IPS-18c (cell line): ENCODE data around the gene PTPRG.

Source experiments
- H3K4me3 ChIP-seq: 2 replicates; pipeline ENCODE4 v1.7.0; 2013; ENCODE audit warnings: low read depth, mild to moderate bottlenecking, low read length, moderate library complexity; ENCODE audit not compliant: insufficient read depth
- H3K9me3 ChIP-seq: one replicate; pipeline ENCODE4 v1.6.1; 2013; ENCODE audit warnings: mild to moderate bottlenecking, low read length, moderate library complexity; ENCODE audit not compliant: control insufficient read depth, insufficient read depth

Gene PTPRG

DNA sequence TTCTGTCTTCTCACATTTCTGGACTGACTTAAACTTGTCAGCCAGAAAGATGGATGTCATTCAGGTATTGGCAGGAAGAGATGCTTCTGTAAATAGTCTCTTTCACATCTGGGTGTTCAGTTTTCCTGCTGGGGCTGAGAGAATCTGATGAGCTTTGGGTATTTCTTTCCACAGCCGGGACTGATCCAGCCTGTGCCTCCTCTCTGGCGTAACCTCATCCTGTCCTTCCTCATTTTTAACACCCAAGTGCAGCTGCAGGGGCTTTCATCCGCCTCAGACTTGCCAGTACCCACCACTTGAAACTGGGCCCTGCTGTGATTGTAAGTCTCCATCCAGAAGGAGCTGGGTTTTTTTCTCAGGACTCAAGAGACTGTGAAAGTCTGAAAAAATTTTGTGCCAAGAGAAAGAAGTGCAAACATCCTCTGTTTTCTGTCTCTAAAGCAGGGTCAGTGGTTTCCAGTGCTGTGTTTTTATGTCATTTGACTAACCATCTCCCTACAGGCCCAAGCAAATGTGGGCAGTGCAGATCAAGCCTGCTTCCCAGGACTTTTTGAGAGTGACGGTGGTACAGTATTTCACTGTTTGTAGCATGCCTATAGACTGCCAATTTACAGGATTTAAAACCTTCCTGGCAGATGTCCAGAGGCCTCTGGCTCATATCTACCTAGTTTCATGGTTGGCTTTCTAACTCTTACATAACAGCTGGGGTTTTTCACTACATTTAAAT, 342.7 kb downstream of the PTPRG start:
- H3K9me3 ChIP-seq = no peaks in the 10 kb centered on the region

DNA sequence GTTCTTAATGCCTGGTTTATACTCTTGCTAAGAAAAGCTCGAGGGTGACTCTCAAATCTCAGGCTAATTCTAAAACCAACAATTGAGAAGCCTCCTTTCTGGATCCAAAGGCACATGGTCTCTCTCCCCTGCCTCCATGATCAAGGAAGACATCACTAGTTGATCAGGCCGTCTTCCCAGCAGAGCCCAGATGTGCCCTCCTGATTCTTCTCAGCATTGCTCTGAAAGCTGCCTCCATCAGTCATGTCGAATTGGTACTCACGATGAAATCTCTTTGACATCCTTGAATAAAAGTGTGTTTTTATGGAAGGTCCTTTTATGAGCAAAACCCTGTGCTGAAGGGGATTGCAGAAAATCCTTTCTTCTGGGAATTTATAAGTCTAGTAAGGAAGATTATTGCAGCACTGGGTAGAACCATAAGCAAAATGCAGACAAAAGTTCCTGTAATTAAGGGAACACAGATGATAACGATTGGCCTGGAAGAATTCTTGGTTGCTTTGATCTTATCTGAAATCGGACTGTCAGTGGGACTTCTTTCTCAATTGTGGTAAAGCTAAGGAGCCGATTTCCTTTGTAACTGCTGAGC, 345.9 kb downstream of the PTPRG start:
- Histone ChIP-seq H3K4me3 (no peak overlapping the region), H3K9me3 (no peaks in the 10 kb centered on the region)

More for the DNA sequence above, 342.7 kb downstream of the PTPRG start:
- no peak overlapping the region for H3K4me3 ChIP-seq

DNA sequence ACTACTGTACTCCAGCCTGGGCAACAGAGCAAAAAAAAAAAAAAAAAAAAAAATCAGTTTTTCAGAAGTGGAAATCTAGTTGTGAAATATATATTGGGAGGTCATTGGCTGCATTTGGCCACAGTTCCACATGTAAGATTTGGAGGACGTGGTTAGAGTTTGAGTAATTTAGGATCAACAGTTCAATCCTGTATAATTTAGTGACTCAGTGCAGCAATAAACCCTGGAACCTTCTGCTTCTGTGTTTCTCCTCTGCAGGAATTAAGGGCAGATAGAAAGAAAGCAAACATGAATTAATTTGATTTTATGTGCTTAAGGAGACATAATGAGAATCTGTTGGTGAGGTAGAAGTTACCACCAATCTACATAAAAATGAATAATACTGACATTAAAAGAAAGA, 347.0 kb downstream of the PTPRG start:
- H3K4me3 ChIP-seq = no peak overlapping the region
- H3K9me3 ChIP-seq = no peaks in the 10 kb centered on the region

- Histone ChIP-seq H3K4me3 (no peak overlapping the region), H3K9me3 (no peaks in the 10 kb centered on the region)
Observed at GRCh38 chr3:61910732-61911131, 349.4 kb downstream of the PTPRG start.

- no peaks in the 10 kb centered on the region for H3K9me3 ChIP-seq
- no peak overlapping the region for H3K4me3 ChIP-seq
Observed at GRCh38 chr3:61912158-61912557, 350.8 kb downstream of the PTPRG start.

DNA sequence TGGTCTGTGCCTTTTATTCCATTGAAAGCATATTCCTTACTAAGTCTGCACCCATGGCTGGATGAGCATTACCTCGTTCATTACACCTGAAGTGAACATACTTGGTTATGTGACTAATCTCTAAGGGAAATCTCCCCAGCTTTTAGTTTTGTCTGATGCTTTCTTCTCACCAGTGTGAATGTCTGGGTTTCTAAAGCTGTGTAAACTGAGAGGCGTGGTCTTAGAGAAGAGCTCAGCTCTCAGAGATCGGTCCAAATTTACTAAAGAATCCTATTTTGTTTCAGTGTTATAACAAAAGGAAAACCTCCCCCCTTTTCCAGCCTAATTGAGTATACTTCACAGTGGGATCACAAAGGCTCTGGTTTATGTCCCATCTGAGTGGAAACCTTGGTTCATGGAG, 352.3 kb downstream of the PTPRG start:
- H3K9me3 ChIP-seq = no peaks in the 10 kb centered on the region
- H3K4me3 ChIP-seq = no peak overlapping the region

GRCh38 chr3:61914276-61914675, 352.9 kb downstream of the PTPRG start:
- Histone ChIP-seq H3K4me3 (no peak overlapping the region), H3K9me3 (no peaks in the 10 kb centered on the region)

GRCh38 chr3:61915296-61915695, 353.9 kb downstream of the PTPRG start:
- H3K4me3 ChIP-seq = no peak overlapping the region
- no peaks in the 10 kb centered on the region for H3K9me3 ChIP-seq

GRCh38 chr3:61919371-61919770, 358.0 kb downstream of the PTPRG start:
- Histone ChIP-seq H3K4me3 (no peak overlapping the region), H3K9me3 (no peaks in the 10 kb centered on the region)

DNA sequence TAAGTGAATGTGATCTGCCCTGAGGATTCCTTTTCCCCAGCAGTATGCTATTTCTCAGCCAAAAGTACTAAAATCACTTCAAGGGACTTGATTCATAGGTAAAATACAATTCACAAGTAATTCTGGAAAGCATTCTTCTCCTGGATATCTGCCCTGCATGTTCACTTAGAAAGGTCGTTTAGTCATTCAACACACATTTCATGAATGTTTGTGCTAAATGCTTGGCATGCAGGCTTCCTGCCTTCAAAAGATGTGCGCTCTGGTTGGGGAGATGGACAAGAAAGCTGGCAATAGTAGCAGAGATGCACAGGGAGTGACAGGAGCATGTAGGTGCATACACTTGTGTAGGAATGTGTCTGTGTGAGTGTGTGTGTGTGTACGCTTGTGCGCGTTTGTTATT, 360.7 kb downstream of the PTPRG start:
- Histone ChIP-seq H3K9me3 (no peaks in the 10 kb centered on the region), H3K4me3 (no peak overlapping the region)

- H3K9me3 ChIP-seq = no peaks in the 10 kb centered on the region
- no peak overlapping the region for H3K4me3 ChIP-seq
Observed at GRCh38 chr3:61924090-61924735, 362.8 kb downstream of the PTPRG start.

- Histone ChIP-seq H3K9me3 (no peaks in the 10 kb centered on the region), H3K4me3 (no peak overlapping the region)
Observed at GRCh38 chr3:61924991-61925390, 363.6 kb downstream of the PTPRG start.

- Histone ChIP-seq H3K9me3 (no peaks in the 10 kb centered on the region), H3K4me3 (no peak overlapping the region)
Observed at GRCh38 chr3:61925721-61926120, 364.4 kb downstream of the PTPRG start.

DNA sequence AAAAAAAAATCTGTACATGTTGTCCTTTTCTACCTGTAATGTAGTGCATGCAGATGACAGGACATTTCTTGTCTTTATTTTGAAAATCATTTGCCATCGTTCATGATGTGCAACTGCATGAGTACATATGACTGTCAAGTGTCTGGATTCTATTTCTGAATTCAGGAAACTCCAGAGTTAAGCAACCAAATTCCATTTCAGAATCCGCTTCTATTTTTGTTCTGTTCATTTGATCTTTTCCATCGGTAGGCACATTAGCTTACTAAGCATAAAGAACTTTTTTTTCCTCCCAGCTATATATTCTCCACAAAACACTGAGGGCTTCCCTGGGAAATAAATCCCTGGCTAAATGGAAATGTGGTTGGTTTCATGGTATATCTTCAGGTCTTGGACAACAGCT, 365.6 kb downstream of the PTPRG start:
- no peaks in the 10 kb centered on the region for H3K9me3 ChIP-seq
- no peak overlapping the region for H3K4me3 ChIP-seq

GRCh38 chr3:61927332-61927731, 366.0 kb downstream of the PTPRG start:
- Histone ChIP-seq H3K4me3 (no peak overlapping the region), H3K9me3 (no peaks in the 10 kb centered on the region)

DNA sequence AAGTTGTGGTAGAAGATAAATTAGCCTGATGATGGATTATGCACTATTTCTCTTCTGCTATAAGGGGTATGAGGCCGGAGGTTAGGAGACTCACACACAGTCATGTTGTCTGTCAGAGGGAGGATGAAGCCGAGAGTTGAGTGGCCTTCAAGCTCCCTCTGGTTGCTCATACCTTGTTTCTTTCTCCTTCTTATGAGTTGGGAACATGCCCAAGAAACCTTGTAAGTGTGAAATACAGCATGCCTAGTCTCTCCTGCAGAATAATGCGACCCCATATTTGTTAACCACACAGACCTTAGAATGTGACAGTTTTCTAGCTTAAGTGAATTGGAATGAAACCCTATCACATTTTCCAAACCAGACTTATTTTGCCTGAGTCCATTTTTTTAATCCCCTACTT, 366.7 kb downstream of the PTPRG start:
- no peak overlapping the region for H3K4me3 ChIP-seq
- H3K9me3 ChIP-seq = no peaks in the 10 kb centered on the region

DNA sequence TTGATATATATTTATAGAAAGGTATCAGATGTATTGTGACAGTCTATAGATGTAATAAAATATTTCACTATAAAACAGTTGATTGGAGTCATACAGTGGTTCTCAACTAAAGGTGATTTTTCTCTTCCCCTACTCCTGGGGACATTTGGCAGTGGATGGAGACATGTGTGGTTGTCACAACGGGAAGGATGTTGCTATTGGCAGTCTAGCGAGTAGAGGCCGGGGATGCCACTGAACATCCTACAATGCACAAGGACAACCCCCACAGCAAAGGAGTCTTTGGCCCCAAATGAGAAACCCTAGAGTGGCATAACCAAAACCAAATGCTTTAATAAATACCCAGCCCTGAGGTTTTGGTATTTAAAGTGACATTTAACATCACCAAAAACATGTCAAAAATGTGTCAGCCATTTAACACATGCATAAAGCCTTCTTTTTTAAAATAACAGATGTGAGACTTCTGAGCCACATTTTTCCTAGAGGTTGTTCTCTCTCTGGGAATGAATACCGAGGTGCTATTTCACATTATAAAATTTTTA, 367.5 kb downstream of the PTPRG start:
- Histone ChIP-seq H3K4me3 (no peak overlapping the region), H3K9me3 (no peaks in the 10 kb centered on the region)

DNA sequence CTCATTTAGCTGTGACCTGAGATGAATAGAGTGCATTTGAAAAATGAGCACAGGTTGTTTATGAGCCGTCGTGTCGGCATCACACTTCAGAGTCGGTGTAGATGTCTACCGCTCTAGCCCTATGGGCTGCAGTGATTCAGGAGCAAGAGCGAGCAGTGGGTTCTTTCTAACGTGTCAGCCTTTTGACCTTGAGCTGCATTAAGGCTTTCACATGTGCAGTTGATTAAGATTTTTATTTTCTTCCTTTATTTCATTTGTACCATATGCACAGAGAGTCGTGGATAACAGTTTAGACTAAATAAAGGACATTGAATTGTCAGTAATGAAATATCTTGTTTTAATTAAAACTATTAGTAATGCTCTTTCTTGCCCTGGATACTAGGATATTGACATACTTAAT, 368.2 kb downstream of the PTPRG start:
- H3K4me3 ChIP-seq = no peak overlapping the region
- no peaks in the 10 kb centered on the region for H3K9me3 ChIP-seq
